DMS153 (cell line): ENCODE data around the gene LAMC3.

Source experiments
- DNase-seq: peaks from one replicate; lab custom pipeline; 2025; lab: John Stamatoyannopoulos, UW

LAMC3 gene

GRCh38 chr9:131008909-131009618 is at the start of gene LAMC3:
TSS of gene LAMC3 (plus strand) at chr9:131009174. CDS start at chr9:131009215, 41 bp downstream.
- no peak for DNase-seq

GRCh38 chr9:130959809-130960334 is 49.1 kb upstream of the LAMC3 start:
- no peak for DNase-seq

DNA sequence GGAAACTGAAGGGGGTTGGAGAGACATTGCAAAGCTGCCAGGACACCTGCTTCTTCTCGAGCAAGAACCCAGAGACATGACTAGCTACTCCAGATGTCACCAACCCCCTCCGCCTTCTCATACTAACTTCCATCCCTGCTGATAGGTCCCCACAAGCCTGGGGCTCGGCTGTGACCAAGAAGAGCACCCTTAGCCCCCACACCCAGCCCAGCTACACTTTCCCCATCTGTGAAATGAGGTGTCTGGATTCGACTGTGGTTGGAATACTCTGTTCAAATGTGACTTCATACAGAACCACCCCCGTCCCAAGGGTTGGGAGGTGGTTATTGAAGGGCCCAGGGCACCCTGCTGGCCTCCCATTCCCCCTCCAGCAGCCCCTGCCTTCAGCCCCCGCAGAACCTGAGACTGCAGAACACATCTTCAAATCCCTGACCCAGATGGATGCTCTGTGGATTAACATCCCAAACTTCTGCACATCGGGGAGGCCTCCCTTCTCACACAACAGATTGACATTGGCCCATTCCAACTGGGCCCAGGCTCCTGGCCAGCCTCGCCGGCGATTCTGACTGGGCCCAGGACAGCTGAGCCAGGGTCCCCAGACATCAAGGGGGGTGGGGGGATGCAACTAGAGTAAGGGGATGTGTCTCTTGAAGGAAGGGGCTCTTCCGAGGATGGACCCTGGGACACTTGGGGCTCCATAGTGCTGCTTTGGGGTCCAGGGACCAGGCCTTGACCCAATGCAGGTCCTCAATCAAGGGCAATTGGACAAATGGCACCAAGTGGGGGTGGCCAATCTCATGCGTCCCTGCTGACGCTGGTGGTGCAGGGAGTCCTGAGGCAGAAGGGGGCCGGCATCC is 48.2 kb upstream of the LAMC3 start:
- no peak for DNase-seq

- no peak for DNase-seq
Observed at GRCh38 chr9:130961511-130962300, 47.3 kb upstream of the LAMC3 start.

DNA sequence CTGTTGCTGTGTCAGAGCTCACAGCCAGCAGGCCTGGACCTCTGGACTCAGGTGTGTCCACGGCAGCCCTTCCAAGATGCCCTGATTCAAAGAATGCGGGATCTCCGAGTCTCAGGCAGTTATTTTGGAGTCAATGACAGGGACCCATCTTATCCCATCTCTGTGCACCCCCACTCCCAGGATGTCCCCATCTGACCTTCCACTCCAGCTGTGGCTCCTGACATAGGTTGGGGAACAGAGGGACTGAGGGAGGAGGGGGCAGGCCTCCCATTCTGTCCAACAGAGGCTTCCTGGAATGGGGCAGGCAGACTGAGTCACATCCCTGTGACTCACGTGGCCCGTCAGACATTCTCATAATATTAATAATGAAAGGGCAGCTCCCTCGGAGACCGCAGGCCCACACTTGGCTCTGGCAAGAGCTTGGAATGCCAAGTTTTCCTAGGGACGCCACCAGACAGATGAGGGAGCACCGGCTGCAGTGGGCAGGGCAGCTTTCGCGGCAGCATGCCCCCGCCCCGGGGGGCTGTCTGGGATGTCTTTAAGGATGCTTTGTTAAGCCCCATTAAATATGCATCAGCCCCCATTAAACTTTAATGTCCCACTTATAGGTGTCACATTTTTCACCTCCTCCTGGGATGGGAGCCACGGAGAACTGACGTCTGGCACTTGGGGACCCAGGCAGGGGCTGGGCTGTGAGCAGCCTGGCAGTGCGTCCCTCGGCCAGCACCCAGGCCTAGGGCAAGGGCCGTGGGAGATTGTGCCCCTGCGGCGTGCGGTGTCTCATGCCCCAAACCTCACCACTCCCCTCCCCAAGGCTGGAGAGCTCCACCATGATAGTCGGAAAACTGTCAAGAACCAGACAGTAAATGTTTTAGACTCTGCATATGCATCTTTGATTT is 46.3 kb upstream of the LAMC3 start:
- no peak for DNase-seq

- no peak for DNase-seq
Observed at GRCh38 chr9:130963337-130963908, 45.6 kb upstream of the LAMC3 start.

DNA sequence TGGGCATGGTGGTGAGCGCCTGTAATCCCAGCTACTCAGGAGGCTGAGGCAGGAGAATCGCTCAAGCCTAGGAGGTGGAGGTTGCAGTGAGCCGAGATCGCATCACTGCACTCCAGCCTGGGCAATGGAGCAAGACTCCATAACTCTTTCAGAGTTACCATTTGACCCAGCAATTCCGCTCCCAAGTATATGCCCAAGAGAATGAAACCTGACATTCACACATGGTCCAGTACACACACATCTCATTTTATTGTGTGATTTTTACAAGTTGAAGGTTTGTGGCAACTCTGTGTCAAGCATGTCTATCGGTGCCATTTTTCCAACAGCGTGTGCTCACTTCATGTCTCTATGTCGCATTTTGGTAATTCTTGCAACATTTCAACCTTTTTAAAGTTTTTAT is 45.1 kb upstream of the LAMC3 start:
- no peak for DNase-seq

- DNase-seq: no peak
Observed at GRCh38 chr9:130965680-130966079, 43.3 kb upstream of the LAMC3 start.

DNA sequence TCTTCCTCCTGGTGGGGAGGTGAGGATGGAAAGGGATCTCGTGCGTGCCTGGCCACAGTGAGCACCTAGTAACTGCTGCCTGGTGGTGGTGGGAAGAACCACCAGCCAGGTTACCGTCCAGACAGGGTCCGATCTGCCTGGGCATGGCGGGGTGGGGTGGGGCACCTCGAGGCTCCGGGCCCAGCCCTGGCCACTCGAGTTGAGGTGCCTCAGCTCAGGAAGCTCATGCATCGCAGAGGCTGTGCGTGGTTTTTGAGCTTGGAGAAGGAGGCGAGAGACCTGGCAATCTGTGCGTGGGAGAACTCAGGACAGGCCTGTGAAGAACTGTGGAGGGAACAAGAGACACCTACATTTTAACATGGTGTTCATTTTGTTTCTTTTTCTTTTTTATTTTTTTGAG is 38.9 kb upstream of the LAMC3 start:
- DNase-seq: no peak

GRCh38 chr9:130970855-130971254 is 38.1 kb upstream of the LAMC3 start:
- DNase-seq: no peak

GRCh38 chr9:130971294-130971849 is 37.6 kb upstream of the LAMC3 start:
- no peak for DNase-seq

DNA sequence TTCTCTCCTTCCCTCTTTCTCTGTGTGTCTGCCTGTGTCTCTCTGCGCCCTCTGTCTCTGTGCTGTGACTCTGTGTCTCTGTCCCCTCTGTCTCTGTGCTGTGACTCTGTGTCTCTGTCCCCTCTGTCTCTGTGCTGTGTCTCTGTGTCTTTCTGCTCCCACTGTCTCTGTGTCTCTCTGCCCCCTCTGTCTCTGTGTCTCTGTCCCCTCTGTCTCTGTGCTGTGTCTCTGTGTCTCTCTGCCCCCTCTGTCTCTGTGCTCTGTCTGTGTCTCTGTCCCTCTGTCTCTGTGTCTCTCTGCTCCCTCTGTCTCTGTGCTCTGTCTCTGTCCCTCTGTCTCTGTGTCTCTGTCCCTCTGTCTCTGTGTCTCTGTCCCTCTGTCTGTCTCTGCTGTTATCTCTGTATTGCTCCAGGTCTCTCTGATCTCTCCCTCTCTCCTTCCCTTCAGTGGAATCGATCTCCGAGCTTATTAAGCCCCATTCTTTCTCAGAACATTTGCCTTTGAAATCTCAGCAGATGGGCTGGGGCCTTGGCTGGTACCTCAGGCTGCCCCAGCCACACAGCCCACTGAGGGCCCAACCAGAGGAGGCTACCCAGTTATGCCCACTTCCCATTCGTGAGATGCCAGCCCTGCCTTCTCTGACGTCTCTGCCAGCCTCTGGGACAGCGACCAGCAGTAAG is 36.6 kb upstream of the LAMC3 start:
- DNase-seq: no peak

- DNase-seq: no peak
Observed at GRCh38 chr9:130972957-130973685, 35.9 kb upstream of the LAMC3 start.

DNA sequence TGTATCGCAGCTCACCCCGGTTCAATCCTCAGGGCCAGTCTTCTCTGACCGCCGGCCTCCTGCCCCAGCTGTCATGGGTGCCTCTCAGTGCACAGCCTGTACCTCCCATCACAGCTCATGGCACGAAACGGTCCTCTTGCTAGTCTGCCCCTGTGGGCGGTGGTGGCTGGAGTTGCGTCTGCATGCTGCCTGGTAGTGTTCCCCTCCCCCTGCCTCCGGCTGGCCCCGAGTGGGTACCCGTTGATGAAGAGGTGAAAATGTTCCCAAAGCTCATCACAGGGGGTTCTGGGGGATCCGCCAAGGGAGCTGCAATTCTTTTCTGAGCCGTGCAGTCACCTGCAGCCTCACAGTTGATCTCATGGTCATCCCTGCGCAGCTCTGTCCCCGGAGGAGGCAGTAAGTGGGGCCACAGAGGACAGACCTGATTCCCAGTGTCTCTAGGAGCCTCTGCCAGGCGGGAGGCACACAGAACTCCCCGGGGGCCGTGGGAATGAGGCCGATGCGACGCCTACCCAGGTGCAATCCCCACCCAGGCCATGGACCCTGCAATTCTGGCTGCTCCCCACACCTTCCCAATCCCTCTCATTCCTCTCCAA is 35.2 kb upstream of the LAMC3 start:
- DNase-seq: no peak

DNA sequence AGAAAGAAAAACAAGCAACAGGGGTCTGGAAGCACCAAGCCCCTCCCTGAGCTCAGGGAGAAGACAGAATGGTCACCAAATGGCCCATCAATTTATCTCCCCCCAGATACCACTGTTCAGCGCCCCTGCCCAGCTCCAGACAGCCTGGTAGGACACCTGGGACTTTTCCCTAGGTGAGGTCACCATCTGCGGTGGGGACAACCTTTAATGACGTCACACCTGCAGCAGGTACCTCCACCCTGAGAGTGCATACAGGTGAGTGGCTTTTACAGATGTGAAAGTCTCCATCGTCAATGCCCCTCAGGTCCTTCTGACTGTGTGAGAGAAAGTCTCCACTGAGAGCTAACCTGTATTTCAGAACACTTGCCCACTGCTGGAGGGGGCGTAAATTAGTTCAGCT is 34.3 kb upstream of the LAMC3 start:
- DNase-seq: no peak

DNA sequence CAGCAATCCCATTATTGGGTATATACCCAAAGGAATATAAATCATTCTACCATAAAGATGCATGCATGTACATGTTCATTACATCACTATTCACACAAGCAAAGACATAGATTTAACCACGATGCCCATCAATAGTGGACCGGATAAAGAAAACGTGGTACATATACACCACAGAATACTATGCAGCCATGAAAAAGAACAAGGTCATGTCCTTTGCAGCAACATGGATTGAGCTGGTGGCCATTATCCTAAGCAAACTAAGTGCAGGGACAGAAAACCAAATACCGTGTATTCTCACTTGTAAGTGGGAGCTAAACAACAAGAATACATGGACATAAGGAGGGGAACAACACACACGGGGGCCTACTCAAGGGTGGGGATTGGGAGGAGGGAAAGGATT is 33.8 kb upstream of the LAMC3 start:
- DNase-seq: no peak

DNA sequence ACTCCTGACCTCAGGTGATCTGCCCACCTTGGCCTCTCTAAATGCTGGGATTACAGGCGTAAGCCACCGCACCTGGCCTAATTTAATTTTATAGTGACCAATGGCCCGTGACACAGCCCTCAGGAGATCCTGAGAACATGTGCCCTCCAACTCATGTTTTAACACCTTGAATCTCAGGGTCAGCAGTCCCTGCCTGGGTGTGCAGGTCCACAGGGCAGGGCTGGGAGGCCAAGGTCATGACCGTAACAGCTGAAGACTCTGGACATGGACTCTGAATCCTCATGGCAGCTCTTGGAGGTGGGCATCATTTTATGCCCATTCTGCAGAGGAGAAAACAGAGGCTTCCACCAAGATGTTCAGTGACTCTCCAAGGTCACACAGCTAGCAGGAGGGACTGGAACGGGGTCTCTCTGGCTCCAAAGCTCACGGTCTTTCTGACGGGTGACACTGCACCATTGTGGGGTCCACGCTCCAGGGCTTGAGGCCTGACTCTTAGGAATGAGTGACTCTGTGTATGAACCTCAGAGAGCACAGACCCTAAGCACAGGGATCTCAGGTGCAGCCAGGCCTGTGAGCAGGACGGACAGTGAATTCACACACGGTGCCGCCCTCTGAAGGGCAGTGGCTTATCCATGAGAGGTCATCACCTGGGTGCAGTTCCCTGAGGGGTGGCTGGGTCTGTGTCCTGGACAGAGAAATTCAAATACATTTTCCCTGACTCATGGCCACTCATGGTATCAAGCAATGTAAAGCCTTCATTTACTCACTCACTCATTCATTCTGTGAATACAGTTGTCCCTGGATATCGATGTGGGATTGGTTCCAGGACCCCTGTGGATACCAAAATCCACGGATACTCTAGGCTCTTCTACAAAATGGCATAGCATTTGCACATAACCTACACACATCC is 32.8 kb upstream of the LAMC3 start:
- DNase-seq: no peak

DNA sequence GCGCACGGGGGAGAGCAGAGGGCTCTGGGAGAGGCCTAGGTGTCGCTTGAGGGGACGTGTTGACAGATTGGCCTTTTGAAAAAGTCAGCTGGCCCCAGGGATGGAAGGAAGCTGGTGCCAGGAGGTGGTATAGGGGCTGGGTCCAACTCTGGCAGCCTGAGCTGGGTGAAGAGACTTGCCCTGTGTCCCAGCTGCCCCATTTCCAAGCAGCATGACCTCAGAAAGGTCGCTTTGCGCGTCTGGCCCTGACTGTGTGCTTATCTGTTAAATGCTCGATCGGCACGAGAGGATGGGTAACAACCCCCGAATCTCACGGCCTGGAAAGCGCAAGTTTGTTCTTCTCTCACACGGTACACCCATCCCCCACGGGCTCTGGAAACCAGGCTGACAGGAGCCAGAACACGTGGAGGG is 31.2 kb upstream of the LAMC3 start:
- no peak for DNase-seq
